ENCODE measurements around the gene TOM1L2.

DNA sequence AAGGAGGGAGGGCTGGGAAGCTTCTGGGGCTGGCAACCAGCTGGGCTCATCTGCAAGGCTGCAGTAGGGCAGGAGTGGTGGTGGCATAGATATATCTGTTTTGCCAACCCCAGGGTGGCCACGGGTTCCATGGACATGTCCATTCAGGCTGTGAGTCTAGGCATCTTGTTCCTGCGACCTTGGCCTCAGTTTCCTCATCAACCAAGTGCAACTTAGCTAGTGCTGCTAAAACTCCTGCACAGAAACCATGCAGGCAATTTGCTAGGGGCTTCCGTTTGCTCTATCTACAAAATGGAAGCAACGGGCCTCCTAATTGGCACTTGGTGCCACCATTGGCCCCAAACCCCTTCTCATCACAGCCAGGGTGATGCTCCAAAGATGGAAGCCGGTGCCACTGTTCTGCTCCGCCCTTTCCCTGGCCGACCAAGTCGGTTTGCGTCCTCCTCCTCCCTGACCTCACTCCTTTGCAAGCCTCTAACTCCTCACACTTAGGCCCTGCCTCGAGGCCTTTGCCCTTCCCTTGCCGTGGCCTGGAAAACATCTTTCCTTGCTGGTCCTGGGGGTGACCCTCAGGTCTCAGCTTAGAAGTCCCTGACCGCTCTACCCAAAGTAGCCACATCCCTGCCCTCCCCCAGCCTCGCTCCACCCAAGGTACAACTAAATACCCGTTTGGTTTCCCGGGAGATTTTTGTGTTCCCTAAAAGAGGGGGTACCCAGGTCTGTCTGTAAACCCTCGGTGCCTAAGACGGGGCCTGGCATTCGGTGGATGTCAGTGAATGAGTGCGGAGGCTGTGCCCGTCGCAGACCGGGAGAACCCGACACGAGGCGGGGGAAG lies 136.6 kb downstream of the TOM1L2 start:
- TF ChIP-seq, protein P1, sequence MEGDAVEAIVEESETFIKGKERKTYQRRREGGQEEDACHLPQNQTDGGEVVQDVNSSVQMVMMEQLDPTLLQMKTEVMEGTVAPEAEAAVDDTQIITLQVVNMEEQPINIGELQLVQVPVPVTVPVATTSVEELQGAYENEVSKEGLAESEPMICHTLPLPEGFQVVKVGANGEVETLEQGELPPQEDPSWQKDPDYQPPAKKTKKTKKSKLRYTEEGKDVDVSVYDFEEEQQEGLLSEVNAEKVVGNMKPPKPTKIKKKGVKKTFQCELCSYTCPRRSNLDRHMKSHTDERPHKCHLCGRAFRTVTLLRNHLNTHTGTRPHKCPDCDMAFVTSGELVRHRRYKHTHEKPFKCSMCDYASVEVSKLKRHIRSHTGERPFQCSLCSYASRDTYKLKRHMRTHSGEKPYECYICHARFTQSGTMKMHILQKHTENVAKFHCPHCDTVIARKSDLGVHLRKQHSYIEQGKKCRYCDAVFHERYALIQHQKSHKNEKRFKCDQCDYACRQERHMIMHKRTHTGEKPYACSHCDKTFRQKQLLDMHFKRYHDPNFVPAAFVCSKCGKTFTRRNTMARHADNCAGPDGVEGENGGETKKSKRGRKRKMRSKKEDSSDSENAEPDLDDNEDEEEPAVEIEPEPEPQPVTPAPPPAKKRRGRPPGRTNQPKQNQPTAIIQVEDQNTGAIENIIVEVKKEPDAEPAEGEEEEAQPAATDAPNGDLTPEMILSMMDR (IDR thresholded peaks at IDR 0.05) = peak in 1 of 6 experiments; percentile 28
- no peak for TF ChIP-seq POLR2A (IDR thresholded peaks at IDR 0.05)
